H1 (cell line): Measurements from ENCODE around the gene PLCB4.

Source experiments
- EZH2 ChIP-seq: fragments of 200-600 bp; sonication (generic); IDR thresholded peaks from 2 replicates; pipeline ENCODE4 v1.7.1; 2012; ENCODE audit warnings: low read depth, mild to moderate bottlenecking, moderate library complexity, low read length, inconsistent platforms; ENCODE audit not compliant: severe bottlenecking
- HDAC6 ChIP-seq: IDR thresholded peaks from one replicate; pipeline ENCODE4 v1.7.1; 2012; ENCODE audit warnings: low read depth, mild to moderate bottlenecking, inconsistent platforms, low read length, moderate library complexity
- MAX ChIP-seq: IDR thresholded peaks from 2 replicates; pipeline ENCODE4 v1.6.1; 2012; ENCODE audit warnings: inconsistent platforms
- POLR2A ChIP-seq, 2 experiments: IDR thresholded peaks; 1 replicate in 1 of 2; 2 replicates in 1 of 2; pipeline ENCODE4 v1.6.1; 2011; ENCODE audit warnings: low read depth in 2 of 2, low read length in 2 of 2, mild to moderate bottlenecking in 2 of 2; ENCODE audit errors: control extremely low read depth in 1 of 2
- TF ChIP-seq, protein P1 (sequence below), 3 experiments: IDR thresholded peaks; 1 replicate in 2 of 3; 2 replicates in 1 of 3; pipeline versions ENCODE4 v1.5.1 to v1.6.1; 2011; ENCODE audit warnings: low read length in 3 of 3, mild to moderate bottlenecking in 3 of 3, inconsistent platforms in 2 of 3, low read depth in 1 of 3, moderate library complexity in 1 of 3; ENCODE audit not compliant: insufficient read depth in 1 of 3; ENCODE audit errors: control extremely low read depth in 1 of 3
- TF ChIP-seq, protein P2 (sequence below): IDR thresholded peaks from 2 replicates; pipeline ENCODE4 v1.6.1; 2011; ENCODE audit warnings: low read length, improper control_type of control experiment

- TF ChIP-seq, protein P1, sequence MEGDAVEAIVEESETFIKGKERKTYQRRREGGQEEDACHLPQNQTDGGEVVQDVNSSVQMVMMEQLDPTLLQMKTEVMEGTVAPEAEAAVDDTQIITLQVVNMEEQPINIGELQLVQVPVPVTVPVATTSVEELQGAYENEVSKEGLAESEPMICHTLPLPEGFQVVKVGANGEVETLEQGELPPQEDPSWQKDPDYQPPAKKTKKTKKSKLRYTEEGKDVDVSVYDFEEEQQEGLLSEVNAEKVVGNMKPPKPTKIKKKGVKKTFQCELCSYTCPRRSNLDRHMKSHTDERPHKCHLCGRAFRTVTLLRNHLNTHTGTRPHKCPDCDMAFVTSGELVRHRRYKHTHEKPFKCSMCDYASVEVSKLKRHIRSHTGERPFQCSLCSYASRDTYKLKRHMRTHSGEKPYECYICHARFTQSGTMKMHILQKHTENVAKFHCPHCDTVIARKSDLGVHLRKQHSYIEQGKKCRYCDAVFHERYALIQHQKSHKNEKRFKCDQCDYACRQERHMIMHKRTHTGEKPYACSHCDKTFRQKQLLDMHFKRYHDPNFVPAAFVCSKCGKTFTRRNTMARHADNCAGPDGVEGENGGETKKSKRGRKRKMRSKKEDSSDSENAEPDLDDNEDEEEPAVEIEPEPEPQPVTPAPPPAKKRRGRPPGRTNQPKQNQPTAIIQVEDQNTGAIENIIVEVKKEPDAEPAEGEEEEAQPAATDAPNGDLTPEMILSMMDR (IDR thresholded peaks at IDR 0.05; ENCODE audit: control extremely low read depth in 1 of 3, insufficient read depth in 1 of 3, low read depth in 1 of 3, low read length in 3 of 3) = no peak
- TF ChIP-seq HDAC6 = no peak
- no peak for TF ChIP-seq EZH2
- no peak for TF ChIP-seq POLR2A (IDR thresholded peaks at IDR 0.05; ENCODE audit: control extremely low read depth in 1 of 2, low read depth in 2 of 2, low read length in 2 of 2)
- TF ChIP-seq MAX = no peak
- TF ChIP-seq, protein P2, sequence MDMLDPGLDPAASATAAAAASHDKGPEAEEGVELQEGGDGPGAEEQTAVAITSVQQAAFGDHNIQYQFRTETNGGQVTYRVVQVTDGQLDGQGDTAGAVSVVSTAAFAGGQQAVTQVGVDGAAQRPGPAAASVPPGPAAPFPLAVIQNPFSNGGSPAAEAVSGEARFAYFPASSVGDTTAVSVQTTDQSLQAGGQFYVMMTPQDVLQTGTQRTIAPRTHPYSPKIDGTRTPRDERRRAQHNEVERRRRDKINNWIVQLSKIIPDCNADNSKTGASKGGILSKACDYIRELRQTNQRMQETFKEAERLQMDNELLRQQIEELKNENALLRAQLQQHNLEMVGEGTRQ = no peak
Observed at GRCh38 chr20:9447182-9447581, 378.3 kb downstream of the PLCB4 start.
